ENCODE results near the gene SFXN3.
A peak's percentile ranks its signal among the peaks of the same experiment; 100 is the strongest.

The SFXN3 gene

GRCh38 chr10:101060036-101060950 lies 29.3 kb downstream of the SFXN3 start:
- peak; percentile 74 for DNase-seq (ENCODE audit: low spot score)

- DNase-seq (ENCODE audit: low spot score) = peak; percentile 89
These were observed 30.1 kb downstream of the SFXN3 start for GRCh38 chr10:101060951-101061623.

GRCh38 chr10:101061624-101062231 lies 30.7 kb downstream of the SFXN3 start, which contains the start of gene KAZALD1:
Gene KAZALD1, plus strand, starts transcription at chr10:101061989. Its CDS starts 604 bp downstream, at chr10:101062593.
- no peak for DNase-seq (ENCODE audit: low spot score)

- peak; percentile 77 for DNase-seq (ENCODE audit: low spot score)
These were observed 31.4 kb downstream of the SFXN3 start for GRCh38 chr10:101062232-101063049.

- DNase-seq (ENCODE audit: low spot score) = no peak
These were observed 32.1 kb downstream of the SFXN3 start for GRCh38 chr10:101063050-101063525.

GRCh38 chr10:101063548-101064414 lies 32.7 kb downstream of the SFXN3 start:
- no peak for DNase-seq (ENCODE audit: low spot score)

GRCh38 chr10:101064415-101065030 lies 33.5 kb downstream of the SFXN3 start:
- no peak for DNase-seq (ENCODE audit: low spot score)

GRCh38 chr10:101065481-101066145 lies 34.6 kb downstream of the SFXN3 start:
- no peak for DNase-seq (ENCODE audit: low spot score)

GRCh38 chr10:101066146-101066895 lies 35.3 kb downstream of the SFXN3 start:
- peak; percentile 82 for DNase-seq (ENCODE audit: low spot score)

- no peak for DNase-seq (ENCODE audit: low spot score)
These were observed 35.9 kb downstream of the SFXN3 start for GRCh38 chr10:101066896-101067355.

- DNase-seq (ENCODE audit: low spot score) = peak; percentile 65
These were observed 36.5 kb downstream of the SFXN3 start for GRCh38 chr10:101067356-101068083.

GRCh38 chr10:101069441-101069840 lies 38.4 kb downstream of the SFXN3 start:
- no peak for DNase-seq (ENCODE audit: low spot score)

- DNase-seq (ENCODE audit: low spot score) = no peak
These were observed 39.1 kb downstream of the SFXN3 start for GRCh38 chr10:101070098-101070497.

- no peak for DNase-seq (ENCODE audit: low spot score)
These were observed 40.3 kb downstream of the SFXN3 start for GRCh38 chr10:101071267-101071884.

- DNase-seq (ENCODE audit: low spot score) = no peak
These were observed 40.9 kb downstream of the SFXN3 start for GRCh38 chr10:101071885-101072433.

- no peak for DNase-seq (ENCODE audit: low spot score)
These were observed 41.9 kb downstream of the SFXN3 start for GRCh38 chr10:101072923-101073322.

- no peak for DNase-seq (ENCODE audit: low spot score)
These were observed 42.6 kb downstream of the SFXN3 start for GRCh38 chr10:101073631-101074030.

All from HuH-7 (cell line).